ENCODE results near the gene MRTO4. TPM values are rescaled to one million over a fixed set of nuclear protein-coding genes. Genes with fewer than 3 reads are reported as not detected.

The MRTO4 gene
- total and polyA plus RNA-seq, 2 of the 13 experiments (the other 11 are each of a cell fraction or from before 2014, with no cell fraction given), result 28.1 to 59.2 TPM

- peaks cover 16% of the 10 kb centered on the region for H3K4me1 ChIP-seq (ENCODE audit: insufficient read depth, low read length)
- intact Hi-C loops (cut with micrococcal nuclease; ENCODE audit: unreplicated experiment) (no loop called here), in situ Hi-C loops (cut with HindIII; ENCODE audit: extremely low pct_ligation_motif_present, low pct_unique_long_range_greater_than_20kb) (no loop called here)
- WGBS (ENCODE audit: low lambda C conversion rate), result 91% methylated on average over 4 of the region's 9 CpGs
- ChIA-PET POLR2A (no interaction called here), CTCF (ENCODE audit: low intra/inter-chr PET ratio, low total read pairs) (no interaction called here)
- ATAC-seq (no peak), FAIRE-seq (no peak), DNase-seq (ENCODE audit: low spot score) (no peak)
- H2AFZ ChIP-seq (ENCODE audit: low read length), result no peak overlapping the region
- 0 out of 5 replicates have a peak, but pooled peaks cover 0 to 2% of the 10 kb centered on the region in 2 experiments for H3K36me3 ChIP-seq (replicated peaks in 1 of 2; ENCODE audit: control insufficient read depth in 1 of 2, insufficient read depth in 2 of 2, low read length in 2 of 2)
- no peak overlapping the region for H3K4me3 ChIP-seq (replicated peaks in 1 of 3; ENCODE audit: insufficient read depth in 1 of 3, low read depth in 2 of 3, low read length in 3 of 3)
- no peak overlapping the region for H3K4me2 ChIP-seq (ENCODE audit: low read depth, low read length)
- H3K9ac ChIP-seq (ENCODE audit: insufficient read depth, low read depth, low read length), result no peak overlapping the region
- BruUV-seq (replicated peaks), result no TSS peak
- H4K20me1 ChIP-seq (ENCODE audit: insufficient read depth, low read length), result no peaks in the 10 kb centered on the region
- H3K9me3 ChIP-seq (ENCODE audit: low read length), result no peaks in the 10 kb centered on the region
- H3K27ac ChIP-seq (ENCODE audit: extremely low read length, insufficient read depth, low read length), result no peak overlapping the region
- no peaks in the 10 kb centered on the region for H3K79me2 ChIP-seq (ENCODE audit: insufficient read depth, low read length)
- H3K27me3 ChIP-seq (ENCODE audit: control insufficient read depth in 1 of 2, insufficient read depth in 2 of 2, low read length in 2 of 2), result no peaks in the 10 kb centered on the region
- TF ChIP-seq MYPOP (CRISPR knock-in tag; IDR thresholded peaks at IDR 0.05) (no peak), ZMYM3 (CRISPR knock-in tag; IDR thresholded peaks at IDR 0.05) (no peak), ZBED4 (CRISPR knock-in tag; IDR thresholded peaks at IDR 0.05; ENCODE audit: borderline replicate concordance) (no peak), ATF3 (CRISPR knock-in tag; IDR thresholded peaks at IDR 0.05) (no peak), SETDB1 (CRISPR knock-in tag; IDR thresholded peaks at IDR 0.05; ENCODE audit: borderline replicate concordance) (no peak), ZSCAN31 (CRISPR knock-in tag; IDR thresholded peaks at IDR 0.05; ENCODE audit: low read depth) (no peak), ZNF382 (CRISPR knock-in tag; IDR thresholded peaks at IDR 0.05; ENCODE audit: borderline replicate concordance) (no peak), UBTF (CRISPR knock-in tag; IDR thresholded peaks at IDR 0.05) (no peak), ZNF234 (CRISPR knock-in tag; conservative IDR thresholded peaks at IDR 0.05) (no peak), ZBTB49 (CRISPR knock-in tag; IDR thresholded peaks at IDR 0.05; ENCODE audit: borderline replicate concordance) (no peak), TRIM24 (CRISPR knock-in tag; IDR thresholded peaks at IDR 0.05) (no peak), ZNF33A (CRISPR knock-in tag; IDR thresholded peaks at IDR 0.05; ENCODE audit: borderline replicate concordance) (no peak), CAMTA2 (CRISPR knock-in tag; IDR thresholded peaks at IDR 0.05; ENCODE audit: borderline replicate concordance) (no peak), MZF1 (CRISPR knock-in tag; IDR thresholded peaks at IDR 0.05; ENCODE audit: borderline replicate concordance) (no peak)
These were observed 32.3 kb downstream of the MRTO4 start for GRCh38 chr1:19283891-19284290.
